ENCODE data around the gene CORO6. TPM values are rescaled to one million over a fixed set of nuclear protein-coding genes. Genes with fewer than 3 reads are reported as not detected.

The CORO6 gene
- total RNA-seq, 1 donor from 2014 or later: 6.7 TPM

- no peaks in the 10 kb centered on the region for H3K27me3 Mint-ChIP-seq (ENCODE audit: low read depth)
- peak overlapping the region; percentile 88 for H3K4me3 Mint-ChIP-seq (ENCODE audit: unreplicated experiment)
- peaks cover 5% of the 10 kb centered on the region for H3K36me3 Mint-ChIP-seq (ENCODE audit: low read depth)
- no peaks in the 10 kb centered on the region for H3K9me3 Mint-ChIP-seq (ENCODE audit: low read depth)
- peaks cover 31% of the 10 kb centered on the region for H3K4me1 Mint-ChIP-seq (ENCODE audit: low read depth)
- peak; percentile 83 for DNase-seq (ENCODE audit: low spot score)
- peak overlapping the region; percentile 77 for H3K27ac Mint-ChIP-seq (ENCODE audit: unreplicated experiment)
- TF ChIP-seq, protein P1, sequence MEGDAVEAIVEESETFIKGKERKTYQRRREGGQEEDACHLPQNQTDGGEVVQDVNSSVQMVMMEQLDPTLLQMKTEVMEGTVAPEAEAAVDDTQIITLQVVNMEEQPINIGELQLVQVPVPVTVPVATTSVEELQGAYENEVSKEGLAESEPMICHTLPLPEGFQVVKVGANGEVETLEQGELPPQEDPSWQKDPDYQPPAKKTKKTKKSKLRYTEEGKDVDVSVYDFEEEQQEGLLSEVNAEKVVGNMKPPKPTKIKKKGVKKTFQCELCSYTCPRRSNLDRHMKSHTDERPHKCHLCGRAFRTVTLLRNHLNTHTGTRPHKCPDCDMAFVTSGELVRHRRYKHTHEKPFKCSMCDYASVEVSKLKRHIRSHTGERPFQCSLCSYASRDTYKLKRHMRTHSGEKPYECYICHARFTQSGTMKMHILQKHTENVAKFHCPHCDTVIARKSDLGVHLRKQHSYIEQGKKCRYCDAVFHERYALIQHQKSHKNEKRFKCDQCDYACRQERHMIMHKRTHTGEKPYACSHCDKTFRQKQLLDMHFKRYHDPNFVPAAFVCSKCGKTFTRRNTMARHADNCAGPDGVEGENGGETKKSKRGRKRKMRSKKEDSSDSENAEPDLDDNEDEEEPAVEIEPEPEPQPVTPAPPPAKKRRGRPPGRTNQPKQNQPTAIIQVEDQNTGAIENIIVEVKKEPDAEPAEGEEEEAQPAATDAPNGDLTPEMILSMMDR (IDR thresholded peaks at IDR 0.05): no peak
Observed at GRCh38 chr17:29569245-29569950, 53.3 kb downstream of the CORO6 start.

DNA sequence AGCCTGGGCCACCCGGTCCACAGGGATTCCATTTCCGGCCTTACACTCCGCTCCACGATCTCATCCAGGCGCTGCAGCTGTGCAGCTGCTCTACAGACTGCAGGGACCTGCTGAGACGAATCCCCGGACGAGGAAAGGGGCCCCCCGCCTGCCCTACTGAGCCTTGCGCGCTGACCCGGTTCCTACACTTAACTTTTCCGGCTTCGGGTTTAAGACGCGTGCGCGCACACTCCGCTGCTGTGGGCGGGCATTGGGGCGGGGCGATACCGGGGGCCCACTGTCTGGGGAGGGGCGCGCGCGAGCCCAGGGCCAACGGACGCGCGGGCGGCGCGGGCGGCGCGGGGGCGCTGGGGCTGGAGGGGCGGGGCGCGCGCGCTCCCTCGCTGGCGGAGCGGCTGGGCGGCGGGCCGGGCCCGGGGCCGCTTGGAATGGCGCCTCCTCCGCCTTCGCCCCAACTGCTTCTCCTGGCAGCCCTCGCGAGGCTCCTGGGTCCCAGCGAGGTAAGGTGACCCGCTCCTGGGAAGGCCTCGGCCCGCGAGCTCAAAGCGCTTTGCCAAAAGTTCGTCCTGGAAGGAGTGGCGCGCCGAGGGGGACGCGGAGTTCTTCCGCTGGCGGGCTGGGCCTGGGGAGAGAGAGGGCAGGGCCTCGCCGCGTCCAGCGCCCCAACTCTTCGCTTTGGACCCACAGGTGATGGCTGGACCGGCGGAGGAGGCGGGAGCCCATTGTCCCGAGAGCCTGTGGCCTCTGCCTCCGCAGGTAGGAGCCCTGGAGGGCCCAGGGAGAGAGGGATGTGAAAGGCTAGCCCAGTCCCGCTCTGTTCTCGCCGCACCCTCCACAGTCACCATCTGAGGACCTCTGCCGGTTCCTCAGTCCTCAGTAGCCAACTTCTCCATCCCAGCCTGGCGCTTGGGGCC is 54.1 kb downstream of the CORO6 start, which contains the start of gene TP53I13:
Gene TP53I13 (plus strand): TSS at position 371 of the 914 bp plus-strand sequence. CDS start 58 bp downstream, at position 429.
- Mint-ChIP-seq H3K27me3 (ENCODE audit: low read depth) (no peaks in the 10 kb centered on the region), H3K36me3 (ENCODE audit: low read depth) (peaks cover 5% of the 10 kb centered on the region), H3K27ac (ENCODE audit: unreplicated experiment) (peak within 1 kb of the TSS; percentile 91), H3K4me1 (ENCODE audit: low read depth) (peaks cover 31% of the 10 kb centered on the region), H3K4me3 (ENCODE audit: unreplicated experiment) (peak within 1 kb of the TSS; percentile 89), H3K9me3 (ENCODE audit: low read depth) (no peaks in the 10 kb centered on the region)
- peak; percentile 92 for DNase-seq (ENCODE audit: low spot score)
- TF ChIP-seq, protein P1 (IDR thresholded peaks at IDR 0.05): peak; percentile 29

GRCh38 chr17:29567554-29568330 is 55.0 kb downstream of the CORO6 start:
- Mint-ChIP-seq H3K9me3 (ENCODE audit: low read depth) (no peaks in the 10 kb centered on the region), H3K36me3 (ENCODE audit: low read depth) (peaks cover 5% of the 10 kb centered on the region), H3K27me3 (ENCODE audit: low read depth) (no peaks in the 10 kb centered on the region), H3K4me3 (ENCODE audit: unreplicated experiment) (peak overlapping the region; percentile 89), H3K4me1 (ENCODE audit: low read depth) (peaks cover 25% of the 10 kb centered on the region), H3K27ac (ENCODE audit: unreplicated experiment) (peak overlapping the region; percentile 91)
- TF ChIP-seq, protein P1 (IDR thresholded peaks at IDR 0.05): peak; percentile 60
- no peak for DNase-seq (ENCODE audit: low spot score)

DNA sequence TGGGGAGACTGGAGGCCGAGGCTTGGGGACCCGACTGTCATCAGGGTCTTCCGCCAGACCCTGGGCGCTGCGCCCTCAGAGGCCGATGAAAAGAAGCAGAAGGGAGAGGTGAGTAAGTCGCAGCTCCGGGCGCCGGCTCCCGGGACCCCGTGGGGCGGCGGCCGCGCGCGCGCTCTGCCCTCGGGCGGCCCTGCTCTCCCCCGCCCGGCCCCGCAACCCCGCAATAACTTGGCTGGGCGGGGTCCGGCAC is 55.5 kb downstream of the CORO6 start:
- DNase-seq (ENCODE audit: low spot score): no peak
- Mint-ChIP-seq H3K27ac (ENCODE audit: unreplicated experiment) (peak overlapping the region; percentile 79), H3K36me3 (ENCODE audit: low read depth) (peaks cover 9% of the 10 kb centered on the region), H3K27me3 (ENCODE audit: low read depth) (no peaks in the 10 kb centered on the region), H3K4me3 (ENCODE audit: unreplicated experiment) (peak overlapping the region; percentile 89), H3K9me3 (ENCODE audit: low read depth) (no peaks in the 10 kb centered on the region), H3K4me1 (ENCODE audit: low read depth) (peaks cover 25% of the 10 kb centered on the region)
- TF ChIP-seq, protein P1 (IDR thresholded peaks at IDR 0.05): no peak
